Right kidney (tissue), 9 donors: Measurements from ENCODE around the gene CALHM2.
"Not testable (repeated sequence)": the region's sequence is repeated elsewhere in the genome, so short reads cannot be mapped to it uniquely, and the experiment has no call there.

Source experiments
- DNase-seq: peaks from one replicate; pipeline ENCODE4 v3.0.0-alpha.2; 2016
- long read RNA-seq, 8 donors: transcript quantifications; one replicate each; lab custom pipeline, GENCODE V29; 2026

Gene CALHM2, protein sequence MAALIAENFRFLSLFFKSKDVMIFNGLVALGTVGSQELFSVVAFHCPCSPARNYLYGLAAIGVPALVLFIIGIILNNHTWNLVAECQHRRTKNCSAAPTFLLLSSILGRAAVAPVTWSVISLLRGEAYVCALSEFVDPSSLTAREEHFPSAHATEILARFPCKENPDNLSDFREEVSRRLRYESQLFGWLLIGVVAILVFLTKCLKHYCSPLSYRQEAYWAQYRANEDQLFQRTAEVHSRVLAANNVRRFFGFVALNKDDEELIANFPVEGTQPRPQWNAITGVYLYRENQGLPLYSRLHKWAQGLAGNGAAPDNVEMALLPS
- long read RNA-seq, donor 1, partial matches to known transcripts: 0 of 8 reads
- long read RNA-seq, donor 1, other reads (novel, unspliced or antisense): 0 of 8 reads
- long read RNA-seq, donor 2: 0 reads
- long read RNA-seq, donor 3, partial matches to known transcripts: 0 of 2 reads
- long read RNA-seq, donor 3, other reads (novel, unspliced or antisense): 0 of 2 reads
- long read RNA-seq, donor 4, partial matches to known transcripts: 0 of 2 reads
- long read RNA-seq, donor 4, other reads (novel, unspliced or antisense): 0 of 2 reads
- long read RNA-seq, donor 5, partial matches to known transcripts: 0 of 4 reads
- long read RNA-seq, donor 5, other reads (novel, unspliced or antisense): 0 of 4 reads
- long read RNA-seq, donor 6, partial matches to known transcripts: 0 of 1 reads
- long read RNA-seq, donor 6, other reads (novel, unspliced or antisense): 0 of 1 reads
- long read RNA-seq, donor 7, partial matches to known transcripts: 0 of 1 reads
- long read RNA-seq, donor 7, other reads (novel, unspliced or antisense): 0 of 1 reads
- long read RNA-seq, donor 8, partial matches to known transcripts: 0 of 3 reads
- long read RNA-seq, donor 8, other reads (novel, unspliced or antisense): 0 of 3 reads

DNA sequence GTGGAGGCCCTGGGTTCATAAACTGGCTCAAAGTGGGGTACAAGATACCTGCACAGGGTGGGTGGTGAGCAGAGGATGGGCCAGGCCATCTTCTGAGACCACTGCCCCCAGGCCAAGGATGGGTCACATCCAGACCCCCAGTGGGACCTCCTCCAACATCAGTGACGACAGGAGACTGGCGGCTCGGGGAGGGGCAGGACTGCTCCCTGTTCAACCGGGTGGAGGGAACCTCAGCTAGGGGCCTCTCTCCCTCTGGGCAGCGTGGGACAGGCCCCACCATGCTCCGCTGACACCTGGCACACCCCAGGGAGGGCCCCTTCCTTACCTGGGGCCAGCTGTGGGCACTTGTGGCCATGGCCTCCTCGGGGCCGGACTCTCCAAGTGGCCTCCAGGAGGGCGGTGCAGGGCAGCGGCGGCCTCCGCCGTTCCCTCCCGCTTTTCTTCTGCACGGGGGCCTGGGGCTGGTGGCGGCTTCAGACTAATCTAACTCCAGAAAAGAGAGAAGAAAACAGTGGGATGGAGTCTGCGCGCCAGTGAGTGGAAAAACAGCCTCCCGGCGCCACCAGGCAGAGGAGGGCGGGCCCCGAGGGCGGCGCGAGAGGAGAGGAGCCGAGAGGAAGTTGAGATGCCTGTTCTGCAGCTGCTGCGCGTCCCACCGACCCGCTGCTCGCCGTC, at the start of gene CALHM2:
TSS of gene CALHM2 (minus strand) at position 540 of the 675 bp plus-strand sequence. CDS start 2,429 bp downstream, outside the sequence.
- peak; percentile 74 for DNase-seq

DNA sequence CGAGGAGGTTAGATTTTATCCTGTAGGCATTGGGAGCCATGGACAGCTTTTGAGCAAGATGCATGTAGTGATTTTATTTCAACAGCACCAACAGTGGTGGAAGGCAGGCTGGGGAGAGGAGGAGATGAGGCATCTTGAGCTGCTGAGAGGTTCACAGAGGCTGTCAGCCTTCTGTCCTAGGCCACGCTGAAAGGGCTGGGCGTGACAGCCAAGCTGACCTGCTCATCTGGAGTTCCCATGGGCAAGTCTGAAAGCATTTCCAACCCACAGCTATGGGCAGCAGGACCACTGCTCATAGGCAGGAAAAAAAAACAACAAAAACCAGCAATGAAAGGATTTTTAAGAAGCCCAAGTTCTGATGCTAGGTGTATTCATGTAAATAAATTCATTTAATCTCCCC, 49.0 kb upstream of the CALHM2 start:
- DNase-seq: no peak

DNA sequence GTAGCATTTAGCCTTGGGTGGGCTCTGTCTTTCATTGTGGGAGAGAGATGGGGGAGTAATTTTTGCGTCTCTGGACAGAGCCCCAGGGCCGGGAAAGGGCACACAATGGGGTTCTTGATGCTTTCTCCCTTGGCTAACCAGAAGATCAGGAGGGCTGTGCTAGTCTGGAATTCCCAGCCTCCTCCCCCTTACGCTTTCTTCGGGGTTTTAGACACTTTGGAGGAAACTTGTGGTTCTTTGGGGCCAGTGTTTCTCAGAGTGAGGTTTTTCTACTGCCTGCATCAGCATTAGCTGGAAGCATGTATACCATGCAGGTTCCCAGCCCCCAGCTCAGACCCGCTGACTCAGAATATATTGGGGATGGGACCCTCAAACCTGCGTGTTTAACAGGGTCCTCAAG, 48.3 kb upstream of the CALHM2 start:
- no peak for DNase-seq

DNA sequence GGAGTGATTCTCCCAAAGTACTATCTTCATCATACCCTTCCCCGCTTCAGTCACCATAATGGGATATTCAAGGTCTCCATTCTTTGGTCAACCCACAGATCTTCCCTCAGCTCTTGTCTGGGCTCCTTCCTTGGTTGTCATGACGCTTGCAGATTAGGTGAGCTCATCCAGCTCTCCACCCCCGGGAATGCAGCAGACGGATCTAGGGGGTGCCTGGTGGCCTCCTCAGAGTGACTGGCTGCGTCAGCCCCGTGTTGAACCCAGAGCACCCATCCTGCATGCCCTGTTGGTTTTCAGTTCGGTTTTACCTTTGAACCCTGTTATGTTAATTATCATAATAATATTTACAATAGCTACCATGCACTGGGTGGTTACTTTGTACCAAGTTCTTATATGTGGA, 47.7 kb upstream of the CALHM2 start:
- DNase-seq: no peak

DNA sequence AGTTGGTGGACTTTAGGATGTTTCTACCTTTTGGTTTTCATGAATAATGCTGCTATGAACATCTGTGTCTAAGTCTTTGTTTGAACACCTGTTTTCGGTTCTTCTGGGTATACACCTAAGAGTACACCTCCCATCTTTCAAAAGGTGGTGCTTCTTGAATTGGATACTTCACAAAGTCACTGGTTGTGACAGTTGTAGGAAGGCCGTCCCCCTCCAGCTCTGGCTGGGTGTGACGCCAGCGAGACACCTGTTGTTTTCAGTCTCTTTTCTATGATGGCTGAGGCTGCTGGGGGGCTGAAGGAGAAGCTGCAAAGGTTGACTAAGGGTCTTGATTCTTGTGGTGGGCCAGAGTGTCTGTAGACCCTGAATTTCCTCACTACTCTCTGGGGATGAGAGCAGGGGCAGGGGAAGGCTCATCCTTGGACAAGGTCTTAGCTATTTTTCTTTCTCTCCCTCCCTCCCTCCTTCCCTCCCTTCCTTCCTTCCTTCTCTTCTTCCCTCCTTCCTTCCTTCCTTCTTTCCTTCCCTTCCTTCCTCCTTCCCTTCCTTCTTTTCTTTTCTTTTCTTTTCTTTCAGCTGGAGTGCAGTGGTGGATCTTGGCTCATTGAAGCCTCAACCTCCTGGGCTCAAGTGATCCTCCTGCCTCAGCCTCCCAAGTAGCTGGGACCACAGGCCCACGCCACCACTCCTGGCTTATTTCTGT, 46.9 kb upstream of the CALHM2 start:
- DNase-seq: no peak

DNA sequence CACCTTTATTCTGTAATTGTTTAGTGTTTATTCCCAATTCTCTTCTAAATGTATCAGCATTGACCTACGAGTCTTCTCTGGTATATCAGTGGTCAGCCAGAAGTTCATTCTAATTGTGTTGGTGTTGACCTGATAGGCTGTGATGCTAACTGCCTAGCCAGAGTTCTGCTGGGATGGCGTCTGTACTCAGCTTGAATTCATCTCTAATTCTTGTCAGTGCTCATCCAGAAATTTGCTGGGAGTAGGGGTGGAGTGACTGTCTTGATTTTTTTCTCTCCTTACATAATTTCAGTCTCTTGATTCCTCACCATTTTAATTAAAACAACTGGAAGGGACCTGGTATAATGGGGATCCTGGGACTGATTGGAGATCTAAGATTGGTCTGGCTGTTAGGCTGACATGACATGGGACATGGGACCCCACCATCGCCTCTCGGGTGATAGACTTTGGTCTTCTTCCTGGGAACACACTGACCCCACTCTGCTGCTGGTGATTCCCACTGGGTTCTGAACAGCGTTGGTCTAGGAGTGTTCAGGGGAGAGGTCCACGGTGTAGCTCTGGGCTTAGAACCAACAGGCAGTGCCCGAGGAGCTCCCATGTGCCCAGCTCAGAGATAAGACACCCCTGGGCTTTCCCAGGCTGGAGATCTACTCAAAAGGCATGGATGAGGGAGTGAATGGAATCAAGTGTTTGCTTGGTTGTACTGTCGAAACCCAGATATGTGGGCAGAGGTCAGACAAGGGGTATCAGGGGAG, 45.2 kb upstream of the CALHM2 start:
- DNase-seq: no peak

DNA sequence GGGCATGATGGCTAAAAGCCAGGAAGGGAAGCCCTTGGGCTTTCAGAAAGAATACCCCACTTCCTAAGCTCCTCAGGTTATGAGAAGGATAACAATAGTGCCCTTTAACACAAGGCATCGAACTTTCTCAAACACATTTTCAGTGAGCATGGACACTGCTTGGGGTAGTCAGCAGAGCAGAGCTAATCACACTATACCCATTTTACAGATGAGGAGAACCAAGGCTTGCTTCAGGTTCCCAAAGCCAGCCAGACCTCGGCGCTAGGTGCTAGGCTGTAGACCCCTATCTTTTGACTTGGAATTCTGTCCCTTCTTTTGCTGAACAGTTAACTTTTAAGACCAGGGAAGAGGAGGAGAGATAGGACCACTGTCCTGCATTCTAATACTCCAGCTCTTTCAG, 43.2 kb upstream of the CALHM2 start:
- DNase-seq: no peak

DNA sequence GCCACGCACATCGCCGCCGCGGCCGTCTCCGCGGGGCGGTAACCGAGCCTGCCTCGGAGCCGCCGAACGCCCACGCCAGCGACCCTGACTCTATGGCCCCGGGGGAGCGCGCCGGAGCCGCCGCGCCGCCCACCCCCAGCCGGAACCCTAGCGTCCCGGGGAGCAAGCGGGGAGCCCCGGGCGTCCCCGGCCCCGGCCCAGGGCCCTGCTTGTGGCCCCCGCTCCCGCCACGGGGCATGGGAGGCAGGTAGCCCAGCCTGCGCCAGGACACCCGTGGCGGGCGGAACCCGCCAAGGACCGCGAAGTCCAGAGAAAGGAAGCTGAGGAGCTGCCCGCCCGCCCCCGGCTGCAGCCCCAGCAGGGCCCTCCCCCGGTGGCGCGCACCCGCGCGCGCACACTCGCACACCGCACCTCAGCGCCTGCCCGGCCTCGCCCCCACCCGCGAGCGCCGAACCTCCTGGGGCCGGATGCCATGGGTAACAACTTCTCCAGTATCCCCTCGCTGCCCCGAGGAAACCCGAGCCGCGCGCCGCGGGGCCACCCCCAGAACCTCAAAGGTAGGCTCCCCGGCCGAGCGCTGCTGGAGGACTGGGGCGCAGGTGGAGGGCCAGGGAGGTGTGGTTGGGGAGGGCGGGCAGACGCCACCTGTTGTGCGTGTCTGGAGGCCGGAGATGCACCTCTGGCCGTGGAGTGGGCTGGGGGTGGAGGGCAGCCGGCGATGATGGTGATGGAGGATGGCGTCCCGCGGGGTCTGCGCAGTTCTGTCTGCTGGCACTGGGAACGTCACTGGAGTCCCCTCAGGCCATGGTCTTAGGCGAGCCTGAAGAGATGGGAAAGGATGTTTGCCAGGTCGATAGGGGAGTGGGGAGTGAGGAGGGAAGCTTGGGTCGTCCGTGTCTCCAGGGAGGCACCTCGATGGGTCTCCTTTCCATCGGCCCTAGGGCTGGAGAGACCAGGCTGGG, 42.0 kb upstream of the CALHM2 start:
- peak; percentile 47 for DNase-seq

DNA sequence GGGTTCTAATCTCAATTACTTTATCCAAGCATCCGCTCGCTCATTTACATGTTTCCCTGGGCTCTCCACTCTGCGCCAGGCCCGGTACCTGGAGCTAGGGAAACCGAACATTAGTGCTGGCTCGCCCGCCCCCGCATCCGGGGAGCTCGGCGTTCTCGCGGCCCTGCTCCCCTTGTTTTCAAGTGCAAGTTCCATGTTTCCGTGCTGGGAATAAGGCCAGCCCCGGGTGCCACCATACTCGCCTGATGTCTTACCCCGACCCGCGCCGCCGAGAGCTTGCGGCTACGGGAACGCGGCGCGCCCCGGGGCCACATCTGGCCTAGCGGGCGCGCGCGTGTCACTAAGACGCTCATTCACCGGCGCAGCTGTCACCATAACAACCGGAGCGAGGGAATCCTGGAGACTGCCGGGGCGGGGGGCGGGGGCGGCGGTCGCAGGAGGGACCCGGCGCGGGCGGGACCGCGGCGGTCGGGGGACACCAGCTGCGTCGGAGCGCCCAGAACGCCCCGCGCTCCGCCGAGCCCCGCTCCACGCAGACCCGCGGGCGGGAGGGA, 41.3 kb upstream of the CALHM2 start, which contains the start of gene NEURL1:
TSS of gene NEURL1 (plus strand) at position 344 of the 554 bp plus-strand sequence. CDS start 683 bp downstream, outside the sequence.
- peak; percentile 64 for DNase-seq

DNA sequence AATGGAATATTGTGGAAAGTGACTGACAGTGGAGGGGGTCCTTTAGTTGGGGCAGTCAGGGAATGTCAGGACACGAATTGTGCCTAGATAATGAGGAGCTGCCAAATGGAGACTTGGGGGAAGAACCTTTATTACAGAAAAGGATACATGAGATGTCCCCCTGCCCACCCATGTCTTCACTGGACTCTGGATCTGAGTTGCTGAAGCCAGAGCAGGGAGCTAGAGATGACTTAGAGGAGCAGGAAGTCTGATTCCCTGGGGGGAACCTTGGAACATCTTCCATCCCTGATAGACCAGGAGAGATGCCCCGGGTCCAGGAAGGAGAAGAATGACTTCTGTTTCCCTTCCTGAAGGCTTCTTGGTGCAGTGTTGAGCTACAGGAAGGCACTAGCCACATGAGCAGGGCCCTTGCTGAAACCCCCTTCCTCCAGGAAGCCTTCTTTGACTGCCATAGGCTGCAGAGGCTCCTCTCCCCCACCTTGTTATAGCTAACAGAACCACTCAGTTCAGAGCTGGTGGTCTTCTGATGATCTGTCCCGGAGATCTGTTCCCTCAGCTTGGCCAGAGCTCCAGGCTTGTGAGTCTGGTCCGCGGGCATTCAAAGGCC, 40.6 kb upstream of the CALHM2 start:
- DNase-seq: no peak

DNA sequence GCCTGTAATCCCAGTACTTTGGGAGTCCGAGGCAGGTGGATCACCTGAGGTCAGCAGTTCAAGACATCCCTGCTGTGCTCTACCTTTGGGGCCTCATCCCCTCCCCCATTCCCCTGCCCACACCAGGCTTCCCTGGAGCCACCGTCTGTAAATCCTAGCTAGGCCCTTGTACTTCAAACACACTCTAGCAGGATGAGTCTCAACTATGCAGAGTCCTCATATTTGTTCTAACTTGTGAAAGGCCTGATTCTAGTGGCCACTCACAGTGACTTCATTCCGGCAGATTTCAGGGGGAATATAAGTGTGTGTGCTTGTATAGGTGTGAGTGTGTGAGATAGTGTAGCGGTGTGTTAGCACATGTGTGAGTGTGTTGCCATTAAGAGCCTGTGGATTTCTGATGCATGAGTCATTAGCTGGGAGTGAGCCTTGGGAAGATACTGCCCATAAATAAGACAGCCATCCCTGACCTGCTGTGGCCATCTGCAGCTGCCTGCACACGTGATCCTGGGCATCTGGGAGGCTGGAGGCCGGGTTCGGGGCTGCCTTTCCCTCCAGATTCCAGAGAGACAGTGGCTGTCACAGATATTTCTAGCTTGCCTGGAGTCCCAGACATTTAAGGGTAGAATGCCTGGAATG, 39.7 kb upstream of the CALHM2 start:
- DNase-seq: peak; percentile 36

DNA sequence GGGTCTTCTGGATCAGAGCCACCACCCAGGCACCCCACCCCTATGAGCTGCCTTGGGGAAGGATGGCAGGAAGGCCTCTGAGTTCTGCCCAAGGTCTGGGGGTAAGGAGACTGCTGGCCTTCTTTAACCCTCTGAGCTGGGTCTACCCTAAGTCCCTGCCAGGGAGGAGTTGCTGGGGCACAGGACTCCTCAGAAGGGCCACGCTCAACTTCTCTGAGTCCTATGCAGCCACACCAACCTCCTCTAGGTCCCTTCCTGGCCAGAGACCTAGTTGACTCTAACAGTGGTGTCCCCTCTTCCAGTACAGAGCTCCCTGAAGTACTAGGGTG, 38.8 kb upstream of the CALHM2 start:
- no peak for DNase-seq

DNA sequence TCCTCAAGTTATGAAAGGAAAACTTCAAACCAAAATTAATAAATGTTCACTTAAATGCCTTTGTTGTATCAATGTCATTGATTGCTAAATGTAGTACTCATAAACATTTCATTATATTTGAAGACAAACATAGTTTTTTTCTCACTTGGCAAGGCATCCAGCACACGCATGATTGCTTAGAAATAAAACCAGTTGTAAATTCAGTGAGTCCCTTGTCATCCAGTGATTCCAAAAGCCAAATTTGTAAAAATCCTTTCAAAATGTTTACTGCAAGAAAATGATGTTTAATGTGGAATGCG, 35.2 kb upstream of the CALHM2 start:
- DNase-seq: no peak

DNA sequence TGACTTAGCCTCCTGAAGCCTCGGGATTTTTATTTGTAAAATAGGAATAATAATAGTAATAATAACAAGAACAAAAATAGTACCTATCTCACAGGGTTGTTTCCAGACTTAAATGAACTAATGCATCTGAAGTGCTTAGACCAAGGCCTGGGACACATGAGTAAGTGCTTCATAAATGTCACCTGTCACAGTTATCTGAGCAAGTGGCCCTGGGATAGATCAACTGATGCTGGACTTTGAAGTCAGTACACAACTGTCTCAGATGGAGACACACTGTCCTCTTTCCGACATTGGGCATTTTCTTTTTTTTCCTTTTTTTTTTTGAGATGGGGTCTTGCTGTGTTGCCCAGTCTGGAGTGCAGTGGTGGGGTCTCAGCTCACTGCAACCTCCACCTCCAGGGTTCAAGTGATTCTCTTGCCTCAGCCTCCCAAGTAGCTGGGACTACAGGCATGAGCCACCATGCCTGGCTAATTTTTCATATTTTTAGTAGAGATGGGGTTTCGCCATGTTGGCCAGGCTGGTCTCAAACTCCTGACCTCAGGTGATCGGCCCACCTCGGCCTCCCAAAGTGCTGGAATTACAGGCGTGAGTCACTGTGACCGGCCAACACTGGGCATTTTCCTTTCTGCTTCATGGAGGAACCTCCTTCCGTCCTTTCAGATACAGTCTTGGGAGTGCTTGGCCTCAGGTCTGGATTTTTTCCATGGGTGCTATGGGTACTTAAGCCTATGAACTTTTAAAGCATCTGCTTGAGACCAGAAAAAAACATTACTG, 34.7 kb upstream of the CALHM2 start:
- not testable (repeated sequence) for DNase-seq

DNA sequence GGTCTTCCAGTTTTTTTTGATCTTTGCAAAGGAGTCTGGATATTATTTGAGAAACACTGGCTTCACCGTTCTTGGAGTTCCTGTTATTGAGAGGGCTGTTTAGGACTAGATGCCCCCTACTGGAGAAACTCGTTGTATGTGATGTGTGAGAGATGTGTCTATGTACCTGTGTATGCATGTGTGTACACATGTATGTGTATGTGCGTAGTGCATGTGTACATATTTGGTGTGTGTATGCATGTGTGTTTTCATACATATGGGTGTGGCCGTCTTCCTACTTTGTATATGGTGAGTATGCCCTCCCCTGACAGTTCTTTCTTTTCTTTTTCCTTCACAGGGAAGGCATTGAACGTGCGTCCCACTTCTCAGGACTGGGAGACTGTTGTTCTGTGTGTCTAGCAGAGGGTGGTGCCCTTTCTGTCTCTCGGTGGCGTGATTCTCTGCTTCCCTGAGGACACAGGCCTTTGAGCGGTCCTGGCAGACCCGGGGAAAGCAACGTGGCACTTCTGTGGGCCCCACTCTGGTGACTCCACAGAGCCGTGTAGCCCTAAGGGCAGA, 29.9 kb upstream of the CALHM2 start:
- no peak for DNase-seq

DNA sequence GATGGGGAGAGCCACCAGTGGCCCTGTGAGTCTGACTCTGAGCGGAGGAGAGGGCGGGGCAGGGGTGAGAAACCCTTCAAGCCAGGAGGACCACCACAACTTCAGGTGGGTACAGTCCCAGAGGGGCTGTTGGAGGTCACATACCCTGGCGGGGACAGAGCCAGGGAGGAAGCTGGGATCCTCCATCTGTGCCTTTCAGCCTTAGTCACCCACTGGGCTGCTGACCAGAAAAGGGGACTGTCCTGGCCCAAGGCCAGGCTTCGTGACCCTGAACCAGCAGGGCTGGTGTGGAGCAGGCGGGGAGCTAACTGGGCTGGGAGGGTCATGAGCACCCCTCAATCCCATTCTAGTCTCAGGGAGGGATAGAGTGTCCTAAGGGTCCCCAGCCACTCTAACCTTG, 28.4 kb upstream of the CALHM2 start:
- DNase-seq: no peak

DNA sequence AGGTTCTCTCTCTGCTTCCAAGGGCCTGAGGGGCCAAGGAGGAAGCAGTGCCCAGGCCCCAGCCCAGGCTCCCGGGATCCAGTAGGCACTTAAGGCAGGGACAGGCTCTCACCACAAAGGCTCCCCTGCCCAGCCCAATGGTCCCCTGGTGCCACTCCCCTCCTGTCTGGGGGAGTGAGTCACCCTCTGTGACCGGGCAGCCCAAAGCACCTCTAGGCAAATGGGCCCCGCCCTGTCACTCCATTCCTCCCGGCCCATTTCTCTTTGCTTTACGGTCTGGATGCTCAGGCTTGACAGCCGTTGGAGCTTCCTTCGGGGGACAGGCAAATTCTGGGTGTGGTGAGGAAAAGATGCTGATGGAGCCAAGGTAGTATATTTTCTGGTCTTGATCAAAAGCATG, 27.0 kb upstream of the CALHM2 start, which contains the start of gene CALHM3:
TSS of gene CALHM3 (minus strand) at position 106 of the 400 bp plus-strand sequence. CDS start 208 bp downstream, outside the sequence.
- DNase-seq: no peak

DNA sequence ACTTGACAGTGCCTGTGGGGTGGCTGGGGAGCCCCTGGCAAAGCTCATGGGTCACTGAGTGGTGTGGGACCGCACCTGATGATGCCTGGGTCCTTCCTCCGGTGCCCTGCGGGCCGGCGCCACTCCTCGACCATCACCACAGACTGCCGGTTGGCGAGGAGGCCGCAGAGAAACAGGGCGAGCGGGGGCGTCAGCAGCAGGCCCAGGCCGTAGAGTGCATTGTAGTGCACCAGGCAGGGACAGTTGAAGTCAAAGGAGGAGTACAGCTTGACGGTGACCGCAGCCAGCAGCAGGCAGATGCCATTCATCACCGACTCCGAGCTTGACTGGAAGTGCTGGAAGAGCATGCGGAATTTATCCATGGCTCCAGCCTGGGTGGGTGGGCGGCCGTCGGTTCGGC, 26.5 kb upstream of the CALHM2 start:
- no peak for DNase-seq
